ENCODE results near the gene STK17B.
"Not testable (repeated sequence)": the region's sequence is repeated elsewhere in the genome, so short reads cannot be mapped to it uniquely, and the experiment has no call there.

STK17B gene

GRCh38 chr2:196171248-196171871, at the start of gene STK17B:
TSS of gene STK17B (minus strand) at chr2:196171578. CDS start at chr2:196163383, 8,195 bp downstream.
- in situ Hi-C loops (cut with MboI; ENCODE audit: low sequenced_read_pairs), result loop anchor here (25.0 kb wide), 1 partner anchor 91 kb away; no protein-coding TSS in a partner anchor

- in situ Hi-C loops (cut with MboI; ENCODE audit: low sequenced_read_pairs), result no loop called here
Observed at GRCh38 chr2:196220671-196221070, 49.3 kb upstream of the STK17B start.

GRCh38 chr2:196219671-196220070, 48.3 kb upstream of the STK17B start:
- in situ Hi-C loops (cut with MboI; ENCODE audit: low sequenced_read_pairs), result no loop called here

- in situ Hi-C loops (cut with MboI; ENCODE audit: low sequenced_read_pairs), result no loop called here
Observed at GRCh38 chr2:196218106-196218505, 46.7 kb upstream of the STK17B start.

- in situ Hi-C loops (cut with MboI; ENCODE audit: low sequenced_read_pairs), result no loop called here
Observed at GRCh38 chr2:196217116-196217515, 45.7 kb upstream of the STK17B start.

GRCh38 chr2:196215376-196215775, 44.0 kb upstream of the STK17B start:
- in situ Hi-C loops (cut with MboI; ENCODE audit: low sequenced_read_pairs), result no loop called here

- in situ Hi-C loops (cut with MboI; ENCODE audit: low sequenced_read_pairs), result no loop called here
Observed at GRCh38 chr2:196214156-196214555, 42.8 kb upstream of the STK17B start.

- in situ Hi-C loops (cut with MboI; ENCODE audit: low sequenced_read_pairs), result no loop called here
Observed at GRCh38 chr2:196213252-196213980, 42.0 kb upstream of the STK17B start.

- in situ Hi-C loops (cut with MboI; ENCODE audit: low sequenced_read_pairs), result no loop called here
Observed at GRCh38 chr2:196208915-196209314, 37.5 kb upstream of the STK17B start.

- in situ Hi-C loops (cut with MboI; ENCODE audit: low sequenced_read_pairs), result no loop called here
Observed at GRCh38 chr2:196206804-196207203, 35.4 kb upstream of the STK17B start.

- in situ Hi-C loops (cut with MboI; ENCODE audit: low sequenced_read_pairs), result no loop called here
Observed at GRCh38 chr2:196205881-196206435, 34.6 kb upstream of the STK17B start.

GRCh38 chr2:196205011-196205766, 33.8 kb upstream of the STK17B start:
- in situ Hi-C loops (cut with MboI; ENCODE audit: low sequenced_read_pairs), result no loop called here

- in situ Hi-C loops (cut with MboI; ENCODE audit: low sequenced_read_pairs), result no loop called here
Observed at GRCh38 chr2:196201229-196202009, 30.0 kb upstream of the STK17B start.

- in situ Hi-C loops (cut with MboI; ENCODE audit: low sequenced_read_pairs), result no loop called here
Observed at GRCh38 chr2:196200557-196200956, 29.2 kb upstream of the STK17B start.

- in situ Hi-C loops (cut with MboI; ENCODE audit: low sequenced_read_pairs), result no loop called here
Observed at GRCh38 chr2:196195758-196196157, 24.4 kb upstream of the STK17B start.

GRCh38 chr2:196195302-196195701, 23.9 kb upstream of the STK17B start:
- in situ Hi-C loops (cut with MboI; ENCODE audit: low sequenced_read_pairs), result no loop called here

GRCh38 chr2:196191541-196191940, 20.2 kb upstream of the STK17B start:
- in situ Hi-C loops (cut with MboI; ENCODE audit: low sequenced_read_pairs), result no loop called here

GRCh38 chr2:196187898-196188458, 16.6 kb upstream of the STK17B start:
- in situ Hi-C loops (cut with MboI; ENCODE audit: low sequenced_read_pairs), result no loop called here

- in situ Hi-C loops (cut with MboI; ENCODE audit: low sequenced_read_pairs), result not testable (repeated sequence)
Observed at GRCh38 chr2:196187175-196187700, 15.9 kb upstream of the STK17B start.

Measured in HL-60/S4 treated with phorbol 12-myristate 13-acetate at 8.2 ng/mL for 4 days and 3 days (cell line).